Neutrophil (primary cell): ENCODE data around the gene MCF2L.
A peak's percentile ranks its signal among the peaks of the same experiment; 100 is the strongest.

Source experiments
- H3K27ac ChIP-seq: fragments of 200-600 bp; sonication (generic); 2 replicates; pipeline ENCODE4 v1.5.1; 2016; ENCODE audit warnings: mild to moderate bottlenecking, moderate library complexity
- H3K27me3 ChIP-seq: fragments of 200-600 bp; sonication (generic); 2 replicates; pipeline ENCODE4 v1.6.0; 2016; ENCODE audit warnings: mild to moderate bottlenecking
- H3K36me3 ChIP-seq: fragments of 200-600 bp; sonication (generic); 2 replicates; pipeline ENCODE4 v1.5.1; 2017
- H3K4me1 ChIP-seq, 2 experiments: fragments of 200-600 bp in 1 of 2; sonication (generic) in 1 of 2; 1 replicate in 1 of 2; 2 replicates in 1 of 2; pipeline versions ENCODE4 v1.5.1 to v1.6.1; 2013 to 2016; ENCODE audit warnings: low read depth in 1 of 2, low read length in 1 of 2, mild to moderate bottlenecking in 1 of 2, moderate library complexity in 1 of 2; ENCODE audit not compliant: control insufficient read depth in 1 of 2, insufficient read depth in 1 of 2
- H3K4me3 ChIP-seq, 2 experiments: fragments of 200-600 bp in 1 of 2; sonication (generic) in 1 of 2; 1 replicate in 1 of 2; 2 replicates in 1 of 2; pipeline ENCODE4 v1.5.1; 2013 to 2016; ENCODE audit warnings: low read depth in 1 of 2, low read length in 1 of 2, mild to moderate bottlenecking in 1 of 2, moderate library complexity in 1 of 2
- H3K9me3 ChIP-seq: fragments of 200-600 bp; sonication (generic); 2 replicates; pipeline ENCODE4 v1.5.1; 2016
- TF ChIP-seq, protein P1 (sequence below): fragments of 200-600 bp; sonication (generic); IDR thresholded peaks from 2 replicates; pipeline ENCODE4 v1.5.1; 2016; ENCODE audit warnings: antibody characterized with exemption

The MCF2L gene

DNA sequence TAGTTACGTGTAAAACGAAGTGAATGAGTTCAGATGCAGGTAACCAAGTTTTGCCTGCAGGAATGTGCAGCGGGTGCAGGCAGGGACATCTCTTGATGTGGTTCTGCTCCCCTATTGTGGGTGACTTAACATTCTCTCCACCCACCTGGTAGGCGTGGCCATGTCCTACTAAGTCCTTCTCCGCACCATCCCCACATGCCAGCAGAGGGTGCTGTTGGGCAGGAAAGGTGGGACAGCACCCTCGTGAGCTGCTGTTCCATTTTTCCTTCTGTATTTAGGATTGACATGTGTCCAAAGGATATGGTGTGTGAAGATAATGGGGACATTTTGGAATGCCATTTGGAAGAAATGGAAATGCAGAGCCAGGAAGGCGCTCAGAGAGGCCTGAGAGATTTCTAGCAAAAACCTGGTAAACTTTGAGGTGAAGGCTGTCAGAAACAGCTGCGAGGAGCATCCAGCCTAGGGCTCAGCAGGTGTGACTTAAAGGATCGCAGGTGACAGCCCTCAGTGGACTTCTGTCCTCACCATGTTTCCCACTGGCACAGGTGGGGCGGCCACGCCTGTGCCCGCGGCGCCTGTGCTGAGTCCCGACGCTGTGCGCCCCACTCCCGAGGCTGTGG lies 26.2 kb upstream of the MCF2L start:
- H3K36me3 ChIP-seq: no peaks in the 10 kb centered on the region
- H3K27me3 ChIP-seq: peaks cover 86% of the 10 kb centered on the region
- no peak overlapping the region for H3K4me3 ChIP-seq
- H3K4me1 ChIP-seq: peaks cover 10 to 13% of the 10 kb centered on the region in 2 experiments
- TF ChIP-seq, protein P1, sequence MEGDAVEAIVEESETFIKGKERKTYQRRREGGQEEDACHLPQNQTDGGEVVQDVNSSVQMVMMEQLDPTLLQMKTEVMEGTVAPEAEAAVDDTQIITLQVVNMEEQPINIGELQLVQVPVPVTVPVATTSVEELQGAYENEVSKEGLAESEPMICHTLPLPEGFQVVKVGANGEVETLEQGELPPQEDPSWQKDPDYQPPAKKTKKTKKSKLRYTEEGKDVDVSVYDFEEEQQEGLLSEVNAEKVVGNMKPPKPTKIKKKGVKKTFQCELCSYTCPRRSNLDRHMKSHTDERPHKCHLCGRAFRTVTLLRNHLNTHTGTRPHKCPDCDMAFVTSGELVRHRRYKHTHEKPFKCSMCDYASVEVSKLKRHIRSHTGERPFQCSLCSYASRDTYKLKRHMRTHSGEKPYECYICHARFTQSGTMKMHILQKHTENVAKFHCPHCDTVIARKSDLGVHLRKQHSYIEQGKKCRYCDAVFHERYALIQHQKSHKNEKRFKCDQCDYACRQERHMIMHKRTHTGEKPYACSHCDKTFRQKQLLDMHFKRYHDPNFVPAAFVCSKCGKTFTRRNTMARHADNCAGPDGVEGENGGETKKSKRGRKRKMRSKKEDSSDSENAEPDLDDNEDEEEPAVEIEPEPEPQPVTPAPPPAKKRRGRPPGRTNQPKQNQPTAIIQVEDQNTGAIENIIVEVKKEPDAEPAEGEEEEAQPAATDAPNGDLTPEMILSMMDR: peak; percentile 74
- no peaks in the 10 kb centered on the region for H3K9me3 ChIP-seq
- H3K27ac ChIP-seq: no peak overlapping the region

DNA sequence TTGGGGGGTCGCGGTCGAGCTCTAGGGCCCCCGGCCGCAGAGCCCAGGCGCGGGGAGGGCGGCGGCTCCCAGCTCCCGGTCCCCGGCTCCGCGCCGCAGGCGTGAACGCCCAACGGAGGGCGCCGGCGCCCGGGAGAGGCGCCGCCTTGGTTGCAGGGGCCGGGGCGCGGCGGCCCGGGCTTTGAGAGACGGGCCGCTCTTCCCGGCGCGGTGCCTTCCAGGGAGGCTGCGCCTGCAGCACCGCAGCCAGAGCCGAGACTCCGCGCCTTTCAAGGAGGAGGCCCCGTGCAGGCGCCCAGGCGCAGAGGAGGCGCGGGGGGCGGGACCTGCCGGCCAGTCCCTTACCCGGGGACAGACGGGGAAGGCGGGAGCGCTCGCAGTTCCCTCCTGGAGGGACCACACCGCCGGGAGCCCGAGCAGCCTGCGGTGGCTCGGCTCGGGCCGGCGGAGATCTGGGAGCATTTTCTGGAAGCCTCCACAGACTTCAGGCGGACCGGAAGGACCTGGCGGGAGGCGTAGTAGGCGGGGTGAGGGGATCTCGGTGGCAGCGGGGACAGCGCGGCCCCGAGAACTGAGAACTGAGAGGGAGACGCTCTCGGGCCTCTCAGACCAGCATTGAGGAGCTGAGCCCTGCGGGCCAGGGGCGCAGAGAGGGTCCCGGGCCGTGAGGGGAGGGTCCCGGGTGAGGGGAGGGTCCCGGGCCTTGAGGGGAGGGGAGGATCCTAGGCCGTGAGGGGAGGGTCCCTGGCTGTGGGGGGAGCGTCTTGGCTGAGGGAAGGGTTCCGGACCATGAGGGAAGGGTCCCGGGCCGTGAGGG lies 25.5 kb upstream of the MCF2L start:
- H3K9me3 ChIP-seq: no peaks in the 10 kb centered on the region
- H3K27ac ChIP-seq: no peak overlapping the region
- peaks cover 92% of the 10 kb centered on the region for H3K27me3 ChIP-seq
- H3K4me1 ChIP-seq: peaks cover 10 to 13% of the 10 kb centered on the region in 2 experiments
- TF ChIP-seq, protein P1: no peak
- peak overlapping the region in 1 of 2 experiments; percentile 21 for H3K4me3 ChIP-seq
- H3K36me3 ChIP-seq: no peaks in the 10 kb centered on the region

DNA sequence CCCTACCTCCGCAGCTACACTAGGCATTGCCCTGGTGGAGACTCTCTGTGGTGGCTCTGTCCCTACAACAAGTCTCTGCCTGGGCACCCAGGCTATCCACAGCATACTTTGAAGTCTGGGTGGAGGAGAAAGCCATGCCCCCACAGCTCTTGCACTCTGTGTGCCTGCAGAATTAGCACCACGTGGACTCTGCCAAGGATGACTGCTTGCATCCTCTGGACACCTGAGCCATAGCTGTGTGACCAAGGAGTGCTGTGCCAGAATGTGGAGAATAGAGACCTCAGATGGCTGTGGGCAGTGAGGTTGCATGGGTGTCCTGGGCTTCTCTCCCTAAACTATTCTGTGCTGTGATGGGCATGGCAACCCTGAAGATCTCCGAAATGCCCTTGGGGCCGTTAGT lies 21.2 kb upstream of the MCF2L start:
- TF ChIP-seq, protein P1: no peak
- H3K27ac ChIP-seq: no peak overlapping the region
- peaks cover 96% of the 10 kb centered on the region for H3K27me3 ChIP-seq
- H3K36me3 ChIP-seq: no peaks in the 10 kb centered on the region
- no peak overlapping the region for H3K4me3 ChIP-seq
- no peaks in the 10 kb centered on the region for H3K9me3 ChIP-seq
- peaks cover 9 to 10% of the 10 kb centered on the region in 2 experiments for H3K4me1 ChIP-seq

DNA sequence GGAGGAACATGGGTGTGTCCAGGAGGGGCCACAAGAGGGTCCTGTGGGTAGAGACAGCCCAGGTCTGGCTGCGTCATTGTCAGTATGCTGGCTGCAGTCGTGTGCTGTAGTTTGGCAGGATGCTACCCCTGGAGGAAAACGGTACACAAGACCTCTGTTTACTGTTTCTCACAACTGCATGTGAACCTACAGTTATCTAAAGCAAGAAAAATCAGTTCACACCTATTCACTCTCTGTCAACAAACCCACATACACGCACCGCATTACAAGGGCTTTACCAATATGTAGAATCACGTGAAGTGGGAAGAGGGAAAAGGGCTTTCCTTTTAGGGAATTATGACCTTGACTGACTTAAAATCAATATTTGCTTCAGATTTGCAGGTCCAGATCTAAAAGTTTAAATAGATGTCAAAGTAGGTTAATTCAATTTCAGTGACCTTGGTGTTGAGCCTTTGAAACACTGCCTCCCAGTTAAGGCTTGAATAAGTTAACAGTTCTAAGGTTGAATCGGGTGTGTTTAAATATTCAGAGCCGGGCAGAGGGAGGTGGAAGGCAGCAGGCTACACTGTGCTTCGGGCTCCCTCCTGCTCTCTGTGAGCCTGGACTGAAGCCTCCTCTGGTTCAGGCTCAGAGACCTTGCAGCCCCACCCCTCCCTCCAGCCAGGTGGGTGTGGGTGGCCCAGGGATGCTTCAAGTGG lies 17.2 kb upstream of the MCF2L start:
- TF ChIP-seq, protein P1: no peak
- Histone ChIP-seq H3K9me3 (no peaks in the 10 kb centered on the region), H3K27ac (no peak overlapping the region), H3K36me3 (no peaks in the 10 kb centered on the region), H3K4me1 (no peaks in the 10 kb centered on the region), H3K27me3 (peaks cover 58% of the 10 kb centered on the region), H3K4me3 (no peak overlapping the region)

DNA sequence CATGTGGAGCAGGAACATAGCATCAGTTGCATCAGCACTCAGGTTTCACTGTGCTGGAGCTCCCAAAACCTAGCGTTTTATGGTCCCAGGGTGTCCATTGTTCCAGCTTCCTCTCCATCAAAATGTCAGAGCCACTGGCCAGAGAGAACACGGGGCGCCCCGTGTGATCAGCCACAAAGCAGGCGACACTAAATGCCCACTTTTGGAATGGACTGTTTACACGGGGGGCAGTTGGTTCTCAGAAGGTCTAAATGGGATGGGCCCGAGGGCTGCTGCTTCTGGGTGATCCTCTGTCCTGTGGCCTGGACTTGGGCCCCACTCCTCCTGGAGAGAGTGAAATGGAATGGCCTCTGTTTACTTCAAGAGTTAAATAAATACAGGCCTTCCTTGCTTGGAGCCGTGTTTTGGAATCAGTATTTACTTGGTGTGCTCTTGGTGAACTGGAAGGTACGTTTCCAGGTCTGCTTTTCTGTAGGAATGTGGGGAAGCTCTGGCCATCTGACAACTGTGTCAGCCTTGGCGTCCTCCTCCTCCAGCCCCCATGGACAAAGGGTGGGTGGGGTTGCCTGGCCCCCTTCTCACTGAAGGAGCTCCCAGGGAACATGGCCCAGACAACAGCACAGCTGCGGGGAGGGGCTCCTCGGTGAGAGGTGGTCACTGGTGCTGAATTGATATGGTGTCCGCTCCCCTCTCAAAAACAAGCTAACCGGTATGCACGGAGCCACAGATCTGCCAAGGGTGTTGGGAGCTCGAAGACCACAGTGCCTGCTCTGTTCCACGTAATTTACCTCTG lies 16.1 kb upstream of the MCF2L start:
- peaks cover 47% of the 10 kb centered on the region for H3K27me3 ChIP-seq
- TF ChIP-seq, protein P1: no peak
- no peak overlapping the region for H3K27ac ChIP-seq
- H3K4me3 ChIP-seq: no peak overlapping the region
- no peaks in the 10 kb centered on the region for H3K9me3 ChIP-seq
- no peaks in the 10 kb centered on the region for H3K36me3 ChIP-seq
- no peaks in the 10 kb centered on the region for H3K4me1 ChIP-seq
